ENCODE measurements around the gene PTPRO.
A peak's percentile ranks its signal among the peaks of the same experiment; 100 is the strongest.

Gene PTPRO

GRCh38 chr12:15404485-15404884 lies 82.2 kb downstream of the PTPRO start:
- WGBS (ENCODE audit: insufficient coverage, insufficient read length) = no CpG with 5 or more reads among the region's 1 CpG

GRCh38 chr12:15405606-15406005 lies 83.3 kb downstream of the PTPRO start:
- Histone ChIP-seq H3K27me3 (ENCODE audit: control insufficient read depth, insufficient read depth, low read length) (no peaks in the 10 kb centered on the region), H3K27ac (ENCODE audit: low read length) (no peak overlapping the region), H3K36me3 (ENCODE audit: control insufficient read depth, insufficient read depth, low read length) (no peaks in the 10 kb centered on the region), H3K4me1 (ENCODE audit: control insufficient read depth, insufficient read depth, low read length) (no peaks in the 10 kb centered on the region), H3K9me3 (ENCODE audit: control insufficient read depth, insufficient read depth, low read length) (no peaks in the 10 kb centered on the region), H3K4me3 (ENCODE audit: low read length) (no peak overlapping the region)
- WGBS (ENCODE audit: insufficient coverage, insufficient read length) = no CpG with 5 or more reads among the region's 2 CpGs
- DNase-seq (ENCODE audit: low read depth, low spot score) = no peak

More at GRCh38 chr12:15404485-15404884, 82.2 kb downstream of the PTPRO start:
- H3K4me3 ChIP-seq (ENCODE audit: low read length) = no peak overlapping the region
- H3K9me3 ChIP-seq (ENCODE audit: control insufficient read depth, insufficient read depth, low read length) = no peaks in the 10 kb centered on the region
- H3K27ac ChIP-seq (ENCODE audit: low read length) = no peak overlapping the region
- no peaks in the 10 kb centered on the region for H3K36me3 ChIP-seq (ENCODE audit: control insufficient read depth, insufficient read depth, low read length)
- H3K4me1 ChIP-seq (ENCODE audit: control insufficient read depth, insufficient read depth, low read length) = no peaks in the 10 kb centered on the region
- H3K27me3 ChIP-seq (ENCODE audit: control insufficient read depth, insufficient read depth, low read length) = no peaks in the 10 kb centered on the region
- no peak for DNase-seq (ENCODE audit: low read depth, low spot score)

GRCh38 chr12:15407025-15407424 lies 84.7 kb downstream of the PTPRO start:
- H3K4me1 ChIP-seq (ENCODE audit: control insufficient read depth, insufficient read depth, low read length) = no peaks in the 10 kb centered on the region
- DNase-seq (ENCODE audit: low read depth, low spot score) = no peak
- no CpG with 5 or more reads among the region's 2 CpGs for WGBS (ENCODE audit: insufficient coverage, insufficient read length)
- no peaks in the 10 kb centered on the region for H3K9me3 ChIP-seq (ENCODE audit: control insufficient read depth, insufficient read depth, low read length)
- no peak overlapping the region for H3K27ac ChIP-seq (ENCODE audit: low read length)
- H3K27me3 ChIP-seq (ENCODE audit: control insufficient read depth, insufficient read depth, low read length) = no peaks in the 10 kb centered on the region
- H3K4me3 ChIP-seq (ENCODE audit: low read length) = no peak overlapping the region
- no peaks in the 10 kb centered on the region for H3K36me3 ChIP-seq (ENCODE audit: control insufficient read depth, insufficient read depth, low read length)

- Histone ChIP-seq H3K36me3 (ENCODE audit: control insufficient read depth, insufficient read depth, low read length) (no peaks in the 10 kb centered on the region), H3K4me3 (ENCODE audit: low read length) (no peak overlapping the region), H3K9me3 (ENCODE audit: control insufficient read depth, insufficient read depth, low read length) (no peaks in the 10 kb centered on the region), H3K27ac (ENCODE audit: low read length) (no peak overlapping the region), H3K27me3 (ENCODE audit: control insufficient read depth, insufficient read depth, low read length) (no peaks in the 10 kb centered on the region), H3K4me1 (ENCODE audit: control insufficient read depth, insufficient read depth, low read length) (no peaks in the 10 kb centered on the region)
- DNase-seq (ENCODE audit: low read depth, low spot score) = no peak
- WGBS (ENCODE audit: insufficient coverage, insufficient read length) = no CpG with 5 or more reads among the region's 3 CpGs
These were observed 89.5 kb downstream of the PTPRO start for GRCh38 chr12:15411842-15412241.

- WGBS (ENCODE audit: insufficient coverage, insufficient read length) = no CpG with 5 or more reads among the region's 3 CpGs
- H3K27ac ChIP-seq (ENCODE audit: low read length) = no peak overlapping the region
- H3K4me3 ChIP-seq (ENCODE audit: low read length) = no peak overlapping the region
- no peaks in the 10 kb centered on the region for H3K9me3 ChIP-seq (ENCODE audit: control insufficient read depth, insufficient read depth, low read length)
- DNase-seq (ENCODE audit: low read depth, low spot score) = no peak
- no peaks in the 10 kb centered on the region for H3K4me1 ChIP-seq (ENCODE audit: control insufficient read depth, insufficient read depth, low read length)
- H3K27me3 ChIP-seq (ENCODE audit: control insufficient read depth, insufficient read depth, low read length) = no peaks in the 10 kb centered on the region
- H3K36me3 ChIP-seq (ENCODE audit: control insufficient read depth, insufficient read depth, low read length) = no peaks in the 10 kb centered on the region
These were observed 95.4 kb downstream of the PTPRO start for GRCh38 chr12:15417691-15418090.

- Histone ChIP-seq H3K36me3 (ENCODE audit: control insufficient read depth, insufficient read depth, low read length) (no peaks in the 10 kb centered on the region), H3K4me1 (ENCODE audit: control insufficient read depth, insufficient read depth, low read length) (no peaks in the 10 kb centered on the region), H3K4me3 (ENCODE audit: low read length) (no peak overlapping the region), H3K27ac (ENCODE audit: low read length) (no peak overlapping the region), H3K27me3 (ENCODE audit: control insufficient read depth, insufficient read depth, low read length) (no peaks in the 10 kb centered on the region), H3K9me3 (ENCODE audit: control insufficient read depth, insufficient read depth, low read length) (no peaks in the 10 kb centered on the region)
- no peak for DNase-seq (ENCODE audit: low read depth, low spot score)
- WGBS (ENCODE audit: insufficient coverage, insufficient read length) = no CpG with 5 or more reads among the region's 2 CpGs
These were observed 101.3 kb downstream of the PTPRO start for GRCh38 chr12:15423629-15424028.

- Histone ChIP-seq H3K27ac (ENCODE audit: low read length) (no peak overlapping the region), H3K36me3 (ENCODE audit: control insufficient read depth, insufficient read depth, low read length) (no peaks in the 10 kb centered on the region), H3K27me3 (ENCODE audit: control insufficient read depth, insufficient read depth, low read length) (no peaks in the 10 kb centered on the region), H3K9me3 (ENCODE audit: control insufficient read depth, insufficient read depth, low read length) (no peaks in the 10 kb centered on the region), H3K4me1 (ENCODE audit: control insufficient read depth, insufficient read depth, low read length) (no peaks in the 10 kb centered on the region), H3K4me3 (ENCODE audit: low read length) (no peak overlapping the region)
- no peak for DNase-seq (ENCODE audit: low read depth, low spot score)
- no CpG with 5 or more reads among the region's 2 CpGs for WGBS (ENCODE audit: insufficient coverage, insufficient read length)
These were observed 105.6 kb downstream of the PTPRO start for GRCh38 chr12:15427913-15428312.

GRCh38 chr12:15428632-15429031 lies 106.3 kb downstream of the PTPRO start:
- H3K9me3 ChIP-seq (ENCODE audit: control insufficient read depth, insufficient read depth, low read length) = no peaks in the 10 kb centered on the region
- no peak overlapping the region for H3K4me3 ChIP-seq (ENCODE audit: low read length)
- no peaks in the 10 kb centered on the region for H3K27me3 ChIP-seq (ENCODE audit: control insufficient read depth, insufficient read depth, low read length)
- no peak overlapping the region for H3K27ac ChIP-seq (ENCODE audit: low read length)
- WGBS (ENCODE audit: insufficient coverage, insufficient read length) = no CpG with 5 or more reads among the region's 2 CpGs
- peak; percentile 33 for DNase-seq (ENCODE audit: low read depth, low spot score)
- no peaks in the 10 kb centered on the region for H3K4me1 ChIP-seq (ENCODE audit: control insufficient read depth, insufficient read depth, low read length)
- H3K36me3 ChIP-seq (ENCODE audit: control insufficient read depth, insufficient read depth, low read length) = no peaks in the 10 kb centered on the region

GRCh38 chr12:15429262-15429661 lies 107.0 kb downstream of the PTPRO start:
- H3K27me3 ChIP-seq (ENCODE audit: control insufficient read depth, insufficient read depth, low read length) = no peaks in the 10 kb centered on the region
- no peaks in the 10 kb centered on the region for H3K9me3 ChIP-seq (ENCODE audit: control insufficient read depth, insufficient read depth, low read length)
- H3K36me3 ChIP-seq (ENCODE audit: control insufficient read depth, insufficient read depth, low read length) = no peaks in the 10 kb centered on the region
- H3K4me1 ChIP-seq (ENCODE audit: control insufficient read depth, insufficient read depth, low read length) = no peaks in the 10 kb centered on the region
- H3K27ac ChIP-seq (ENCODE audit: low read length) = no peak overlapping the region
- WGBS (ENCODE audit: insufficient coverage, insufficient read length) = no CpG with 5 or more reads among the region's 1 CpG
- H3K4me3 ChIP-seq (ENCODE audit: low read length) = no peak overlapping the region
- DNase-seq (ENCODE audit: low read depth, low spot score) = no peak

- H3K27me3 ChIP-seq (ENCODE audit: control insufficient read depth, insufficient read depth, low read length) = no peaks in the 10 kb centered on the region
- no peaks in the 10 kb centered on the region for H3K36me3 ChIP-seq (ENCODE audit: control insufficient read depth, insufficient read depth, low read length)
- H3K4me1 ChIP-seq (ENCODE audit: control insufficient read depth, insufficient read depth, low read length) = no peaks in the 10 kb centered on the region
- DNase-seq (ENCODE audit: low read depth, low spot score) = no peak
- no peaks in the 10 kb centered on the region for H3K9me3 ChIP-seq (ENCODE audit: control insufficient read depth, insufficient read depth, low read length)
- WGBS (ENCODE audit: insufficient coverage, insufficient read length) = no CpG with 5 or more reads among the region's 2 CpGs
- no peak overlapping the region for H3K27ac ChIP-seq (ENCODE audit: low read length)
- no peak overlapping the region for H3K4me3 ChIP-seq (ENCODE audit: low read length)
These were observed 113.3 kb downstream of the PTPRO start for GRCh38 chr12:15435597-15435996.

GRCh38 chr12:15439459-15439858 lies 117.2 kb downstream of the PTPRO start:
- Histone ChIP-seq H3K27me3 (ENCODE audit: control insufficient read depth, insufficient read depth, low read length) (no peaks in the 10 kb centered on the region), H3K36me3 (ENCODE audit: control insufficient read depth, insufficient read depth, low read length) (no peaks in the 10 kb centered on the region), H3K9me3 (ENCODE audit: control insufficient read depth, insufficient read depth, low read length) (no peaks in the 10 kb centered on the region), H3K4me3 (ENCODE audit: low read length) (no peak overlapping the region), H3K27ac (ENCODE audit: low read length) (no peak overlapping the region), H3K4me1 (ENCODE audit: control insufficient read depth, insufficient read depth, low read length) (no peaks in the 10 kb centered on the region)
- no CpG with 5 or more reads among the region's 9 CpGs for WGBS (ENCODE audit: insufficient coverage, insufficient read length)
- no peak for DNase-seq (ENCODE audit: low read depth, low spot score)

All from iPS DF 6.9 (cell line).